GM21737 (cell line): Measurements from ENCODE around the gene LRMDA.

Source experiments
- ATAC-seq: cut with Tn5 transposase; IDR thresholded peaks from one replicate; pipeline ENCODE4 v1.9.1; 2021; ENCODE audit warnings: mild to moderate bottlenecking, moderate library complexity; ENCODE audit not compliant: unreplicated experiment

The LRMDA gene

DNA sequence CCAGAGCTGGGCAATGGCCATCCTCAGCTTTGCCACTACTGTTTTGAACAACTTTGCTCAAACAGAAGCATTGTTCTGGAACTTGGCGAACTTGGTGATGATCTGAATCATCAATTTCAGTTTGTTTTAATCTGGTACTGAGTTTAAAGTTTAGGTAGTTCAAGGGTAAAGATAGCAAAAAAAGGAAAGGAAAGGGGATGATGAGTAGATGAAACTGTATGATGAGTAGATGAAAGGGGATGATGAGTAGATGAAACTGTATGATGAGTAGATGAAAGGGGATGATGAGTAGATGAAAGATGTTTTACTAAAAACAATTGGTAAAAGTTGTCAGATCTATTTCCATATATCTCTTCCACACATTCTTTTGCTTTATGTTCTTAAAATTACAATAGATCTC lies 737.0 kb downstream of the LRMDA start:
- ATAC-seq = no peak

- ATAC-seq = no peak
Observed at GRCh38 chr10:76169246-76169645, 737.8 kb downstream of the LRMDA start.

GRCh38 chr10:76172020-76172419 lies 740.6 kb downstream of the LRMDA start:
- no peak for ATAC-seq

DNA sequence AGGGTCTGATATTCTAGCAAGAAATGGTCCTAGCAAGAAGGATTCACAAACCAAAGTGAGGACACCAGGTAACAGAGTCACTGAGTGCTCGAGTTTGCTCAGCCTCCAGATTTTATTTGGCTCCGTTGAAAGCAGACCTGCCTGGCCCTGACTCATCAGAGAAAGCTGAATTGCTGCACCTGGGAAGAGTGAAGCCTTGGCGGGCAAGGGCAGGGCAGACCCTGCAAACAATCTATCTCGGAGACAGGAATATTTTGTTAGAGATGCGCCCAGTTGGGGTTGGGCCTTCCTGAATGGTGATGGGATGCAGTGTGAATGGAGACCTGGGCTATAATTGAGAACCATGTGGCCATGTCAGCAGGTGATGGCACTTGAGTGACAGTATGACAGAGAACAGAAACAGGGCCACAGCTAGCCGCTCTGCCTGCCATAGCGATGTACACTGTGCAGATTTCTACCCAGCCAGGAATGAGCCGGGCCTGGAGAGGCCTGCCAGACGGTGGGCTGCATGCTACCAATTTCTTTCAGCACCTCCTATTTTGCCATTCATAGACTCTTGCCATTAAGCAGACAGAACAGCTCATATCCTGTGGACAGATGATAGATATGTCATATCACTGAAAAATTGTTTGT lies 744.2 kb downstream of the LRMDA start:
- no peak for ATAC-seq

DNA sequence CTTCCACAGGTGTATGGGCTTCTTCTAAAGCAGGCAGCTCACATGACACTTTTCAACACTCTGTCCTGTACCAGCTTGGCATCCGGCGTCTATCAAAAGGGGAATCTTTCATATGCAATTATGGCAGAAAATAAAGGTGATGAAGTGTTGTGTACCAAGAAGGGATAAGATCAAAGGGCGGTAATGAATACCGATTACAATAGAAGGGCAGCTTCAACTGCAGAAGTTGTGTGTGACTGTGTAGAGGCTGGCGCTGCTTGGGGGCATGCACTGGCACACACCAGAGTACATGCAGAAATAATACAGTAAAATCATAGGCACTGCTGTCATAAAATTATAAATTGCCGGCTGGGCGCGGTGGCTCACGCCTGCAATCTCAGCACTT lies 744.7 kb downstream of the LRMDA start:
- no peak for ATAC-seq

DNA sequence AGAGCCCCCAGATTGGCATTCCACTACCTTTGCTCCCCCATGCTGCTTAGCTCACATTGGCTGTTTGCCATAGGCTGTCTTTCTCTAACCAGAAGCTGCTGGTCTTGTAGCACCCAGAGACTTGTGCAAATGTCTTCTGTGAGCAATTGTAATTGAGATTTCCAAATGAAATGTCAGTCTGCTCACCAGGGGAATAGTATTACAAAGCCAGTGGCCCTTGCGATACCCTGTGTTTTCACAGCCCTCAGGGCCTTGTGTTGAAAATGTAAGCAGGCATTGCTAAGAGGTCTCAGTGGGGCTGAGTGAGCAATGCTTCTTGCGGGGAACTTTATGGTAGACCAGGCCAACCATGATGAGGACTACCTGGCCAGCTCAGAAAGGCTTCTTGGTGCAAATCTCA lies 746.5 kb downstream of the LRMDA start:
- ATAC-seq = no peak

GRCh38 chr10:76178532-76179292 lies 747.3 kb downstream of the LRMDA start:
- no peak for ATAC-seq

DNA sequence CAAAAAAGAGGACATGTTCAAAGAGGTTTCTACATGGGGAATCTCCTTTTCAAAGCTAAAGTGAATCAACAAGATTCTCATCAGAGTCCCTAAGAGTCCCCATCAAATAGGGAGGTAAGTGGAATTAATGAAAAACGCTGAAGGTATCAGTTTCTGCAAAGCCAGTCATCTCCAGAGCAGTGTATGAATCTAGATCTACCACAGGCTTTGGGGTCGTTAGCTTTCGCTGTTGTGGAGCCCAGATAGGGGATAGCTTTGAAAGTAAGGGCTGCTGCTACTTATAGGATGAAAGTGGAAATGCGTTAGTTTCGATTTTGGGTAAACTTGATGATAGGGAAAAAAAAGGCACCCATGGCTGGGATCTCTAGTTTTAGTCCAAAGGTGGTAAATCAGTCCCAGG lies 748.4 kb downstream of the LRMDA start:
- no peak for ATAC-seq

DNA sequence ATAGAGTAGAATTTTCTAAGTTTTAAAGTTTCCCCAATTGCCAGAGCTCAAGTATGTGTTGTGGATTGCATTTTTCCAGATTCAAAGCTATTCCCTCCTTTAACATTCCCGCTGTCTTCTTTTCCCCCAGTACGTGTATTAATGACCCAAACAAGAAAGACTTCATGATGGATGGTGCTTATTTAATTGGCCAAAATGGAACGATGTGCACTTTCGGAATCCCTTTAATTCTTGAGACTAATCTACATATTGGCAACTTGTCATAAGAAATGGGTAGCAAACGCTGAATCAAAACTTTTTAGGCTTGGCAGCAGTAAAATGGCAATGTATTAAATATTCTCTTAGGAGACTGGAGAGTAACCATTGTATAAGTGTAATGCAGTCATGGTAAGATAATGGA lies 753.2 kb downstream of the LRMDA start:
- no peak for ATAC-seq

DNA sequence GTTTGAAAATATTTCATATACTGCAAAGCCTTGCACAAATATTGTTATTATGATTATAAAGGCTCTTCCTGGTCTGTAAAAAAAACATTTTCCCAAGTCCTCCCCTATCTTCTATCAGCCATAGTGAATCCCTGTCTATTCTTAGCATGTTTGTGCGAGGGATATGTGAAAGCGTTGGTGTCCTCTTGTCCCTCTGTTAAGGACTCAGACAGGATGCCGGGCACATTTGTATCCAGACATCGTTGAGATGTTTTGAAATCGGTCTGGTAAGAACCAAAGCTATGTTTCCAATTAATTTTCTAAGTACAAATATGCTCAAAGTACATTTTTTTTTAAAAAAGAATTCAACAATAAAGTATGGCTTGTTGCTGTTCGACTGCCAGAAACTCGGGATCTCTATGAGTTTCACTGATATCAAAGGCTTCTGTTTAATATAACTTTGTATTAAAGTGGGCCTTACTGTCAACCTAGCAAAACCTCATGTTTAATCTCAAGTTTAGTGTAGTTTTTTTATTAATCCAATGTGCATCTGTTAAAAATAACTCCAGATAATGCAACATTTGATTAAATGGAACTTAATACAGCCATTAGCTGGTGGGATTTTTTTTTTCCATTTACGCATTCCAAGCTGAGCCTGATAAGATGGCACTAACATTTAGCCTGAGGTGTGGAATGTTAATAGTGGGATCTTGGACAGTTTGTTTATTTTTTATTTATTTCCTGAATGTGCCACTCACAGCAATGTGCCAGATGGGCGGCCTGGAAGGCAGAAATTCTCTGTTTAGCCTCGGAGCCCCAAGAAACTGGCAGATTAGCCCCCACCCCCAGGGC lies 754.3 kb downstream of the LRMDA start:
- no peak for ATAC-seq

GRCh38 chr10:76188216-76188615 lies 756.8 kb downstream of the LRMDA start:
- ATAC-seq = no peak

DNA sequence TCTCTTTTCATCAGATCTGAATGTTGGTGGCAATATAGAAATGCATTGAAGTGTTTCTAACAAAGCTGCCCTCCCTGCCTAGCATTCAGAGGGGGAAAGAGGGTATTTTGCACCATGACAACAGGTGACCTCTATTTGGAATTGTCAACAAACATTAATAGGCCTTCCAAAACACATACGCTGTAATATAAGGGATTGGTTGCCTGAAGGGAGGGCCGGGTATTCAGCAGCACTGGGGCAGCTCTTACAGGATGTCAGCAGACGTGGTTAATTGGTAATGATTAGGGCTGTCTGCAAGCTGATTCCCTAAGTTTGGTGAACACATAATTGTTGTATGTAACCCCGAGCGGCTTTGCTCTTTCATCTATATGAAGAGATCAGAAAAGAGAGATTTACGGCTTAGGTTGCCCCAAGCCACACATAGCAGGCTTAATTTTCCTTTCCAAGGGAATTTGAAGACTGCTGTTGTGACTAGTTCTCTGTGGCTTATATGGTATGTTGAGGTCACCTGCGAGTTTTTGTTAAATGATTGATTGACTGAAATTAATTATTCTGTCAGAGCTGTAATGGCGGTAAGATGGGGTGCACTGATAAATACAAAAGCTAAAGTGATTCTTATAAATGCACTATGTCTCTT lies 759.3 kb downstream of the LRMDA start:
- no peak for ATAC-seq

- ATAC-seq = no peak
Observed at GRCh38 chr10:76191336-76191735, 759.9 kb downstream of the LRMDA start.

- no peak for ATAC-seq
Observed at GRCh38 chr10:76192151-76192550, 760.7 kb downstream of the LRMDA start.

DNA sequence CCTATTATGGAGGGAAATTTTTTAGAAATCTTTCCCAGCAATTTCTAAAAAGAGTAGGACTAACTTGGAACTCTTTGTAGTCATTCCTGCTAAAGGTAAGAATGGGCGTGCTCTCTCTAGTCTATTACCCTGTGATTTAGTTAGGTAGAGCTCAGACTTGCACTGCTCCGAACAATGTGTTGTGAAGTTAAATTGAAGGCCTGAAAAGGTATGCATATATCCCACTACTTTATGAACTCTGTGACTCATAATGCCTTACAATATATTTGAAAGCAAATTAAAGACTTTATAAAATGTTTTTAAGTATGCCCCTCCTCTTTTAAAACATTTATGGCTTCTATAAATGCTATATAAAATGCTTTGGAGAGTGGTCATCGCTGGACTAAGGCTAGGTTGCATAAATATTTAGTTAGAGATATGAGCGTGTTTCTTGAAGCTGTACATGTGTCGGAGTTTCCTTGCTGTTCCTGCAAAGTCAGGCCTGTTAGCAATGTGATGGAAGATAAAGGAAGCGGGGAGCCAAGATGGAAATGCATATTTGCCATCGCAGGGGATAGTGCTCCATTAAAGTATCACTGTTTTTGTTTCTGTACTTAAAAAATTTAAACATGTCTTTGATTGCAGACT lies 761.4 kb downstream of the LRMDA start:
- ATAC-seq = no peak

- no peak for ATAC-seq
Observed at GRCh38 chr10:76195654-76196390, 764.4 kb downstream of the LRMDA start.

DNA sequence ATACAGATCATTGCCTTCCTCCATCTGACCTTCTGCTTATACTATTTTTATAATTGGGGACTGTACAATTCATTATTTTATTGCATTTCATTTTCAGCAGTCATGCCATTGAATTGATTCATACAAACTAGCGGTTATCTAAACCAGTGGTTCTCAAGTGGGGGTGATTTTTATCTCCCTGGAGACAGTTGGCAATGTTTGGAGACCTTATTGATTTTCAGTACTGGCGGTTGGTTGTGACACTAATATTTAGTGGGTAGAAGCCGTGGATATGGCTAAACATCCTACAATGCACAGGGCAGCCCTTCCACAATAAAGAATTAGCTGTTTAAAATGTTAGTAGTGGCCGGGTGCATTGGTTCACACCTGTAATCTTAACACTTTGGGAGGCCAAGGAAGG lies 765.9 kb downstream of the LRMDA start:
- no peak for ATAC-seq

DNA sequence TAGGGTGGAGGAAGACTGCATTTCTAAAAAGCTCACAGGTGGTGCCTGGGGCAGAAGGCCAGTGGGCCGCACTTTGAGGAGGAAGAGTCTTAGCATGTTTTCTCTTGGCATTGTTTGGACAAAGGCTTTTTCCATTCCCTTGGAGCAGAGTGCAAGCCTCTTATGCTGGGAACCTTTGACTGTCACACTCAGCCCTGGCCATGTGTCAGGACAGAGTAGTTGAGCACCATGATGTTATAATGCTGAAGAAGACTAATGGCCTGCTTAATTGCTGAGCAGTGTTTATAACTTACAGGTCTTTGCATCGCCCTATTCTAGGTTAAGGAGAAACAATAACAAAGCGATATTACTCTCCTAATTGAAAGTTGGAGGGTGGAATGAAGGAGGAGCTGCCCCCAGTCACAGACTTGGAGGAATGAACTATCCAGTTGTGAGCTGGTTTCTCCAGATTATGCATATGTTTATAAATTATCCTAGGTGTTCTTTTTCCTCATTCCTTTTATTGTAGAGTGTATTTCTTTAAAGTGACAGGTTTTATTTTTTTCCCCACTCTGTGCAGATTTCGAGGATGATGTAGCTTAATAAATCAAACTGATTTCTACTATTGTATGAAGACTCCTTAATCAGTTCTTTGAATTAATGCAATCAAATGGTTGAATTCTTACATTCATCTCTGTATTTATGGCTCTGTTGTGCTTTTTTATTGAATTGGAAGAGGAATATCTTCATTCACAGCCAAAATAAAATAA lies 767.0 kb downstream of the LRMDA start:
- ATAC-seq = no peak

- ATAC-seq = no peak
Observed at GRCh38 chr10:76201962-76202361, 770.5 kb downstream of the LRMDA start.

- no peak for ATAC-seq
Observed at GRCh38 chr10:76202777-76203176, 771.4 kb downstream of the LRMDA start.
